ENCODE results near the gene EMC10.
"Not testable (repeated sequence)": the region's sequence is repeated elsewhere in the genome, so short reads cannot be mapped to it uniquely, and the experiment has no call there.

EMC10 gene

GRCh38 chr19:50516456-50516855, 40.1 kb downstream of the EMC10 start:
- no peak for DNase-seq

- no peak for DNase-seq
These were observed 40.8 kb downstream of the EMC10 start for GRCh38 chr19:50516964-50517703.

GRCh38 chr19:50517704-50518075, 41.4 kb downstream of the EMC10 start:
- no peak for DNase-seq

- no peak for DNase-seq
These were observed 42.0 kb downstream of the EMC10 start for GRCh38 chr19:50518091-50519005.

- no peak for DNase-seq
These were observed 42.8 kb downstream of the EMC10 start for GRCh38 chr19:50519006-50519575.

GRCh38 chr19:50520822-50521465, 44.6 kb downstream of the EMC10 start:
- DNase-seq: no peak

- DNase-seq: no peak
These were observed 46.6 kb downstream of the EMC10 start for GRCh38 chr19:50522881-50523280.

- not testable (repeated sequence) for DNase-seq
These were observed 51.7 kb downstream of the EMC10 start for GRCh38 chr19:50528052-50528451.

- DNase-seq: no peak
These were observed 54.9 kb downstream of the EMC10 start for GRCh38 chr19:50531171-50531612.

GRCh38 chr19:50532952-50533351, 56.6 kb downstream of the EMC10 start:
- DNase-seq: no peak

GRCh38 chr19:50534478-50534877, 58.2 kb downstream of the EMC10 start:
- DNase-seq: no peak

GRCh38 chr19:50535672-50536187, 59.4 kb downstream of the EMC10 start:
- no peak for DNase-seq

- DNase-seq: no peak
These were observed 60.5 kb downstream of the EMC10 start for GRCh38 chr19:50536662-50537305.

- no peak for DNase-seq
These were observed 61.0 kb downstream of the EMC10 start for GRCh38 chr19:50537306-50537685.

GRCh38 chr19:50537769-50538230, 61.5 kb downstream of the EMC10 start:
- peak; percentile 32 to 41 for DNase-seq

Data from bone marrow (tissue), 2 donors.